K562 (cell line): ENCODE measurements around the gene NCCRP1. TPM values are rescaled to one million over a fixed set of nuclear protein-coding genes. Genes with fewer than 3 reads are reported as not detected.

Experiments used
- ATAC-seq: fragments of 200-7000 bp; cut with Tn5 transposase; 3 replicates; pipeline ENCODE4 v1.9.1; 2020; ENCODE audit warnings: moderate library complexity
- BruUV-seq: library from RNA; stranded (reverse); fragments of 400-500 nt; replicated peaks from 2 replicates; lab custom pipeline; 2021; lab: Mats Ljungman, UMichigan
- CTCF ChIA-PET: fragments of 300-600 bp; formaldehyde crosslinking; extraction: SDS; loops from one replicate; lab custom pipeline; 2021; ENCODE audit warnings: low intra/inter-chr PET ratio; lab: Yijun Ruan, JAX
- POLR2A ChIA-PET: fragments of 300-600, 350-650 bp; sonication (Branson Sonifier 250); formaldehyde crosslinking; extraction: SDS; loops from one replicate; lab custom pipeline; 2021; ENCODE audit warnings: antibody characterized with exemption, inconsistent platforms; lab: Yijun Ruan, JAX
- DNase-seq, 4 experiments: peaks; one replicate each; pipeline versions ENCODE4 v3.0.0 to v3.0.0-alpha.2; 2011 to 2018; ENCODE audit warnings: low spot score in 3 of 4, mixed read lengths in 3 of 4; ENCODE audit errors: extremely low read depth in 1 of 4
- FAIRE-seq: peaks from 2 replicates; lab custom pipeline; 2011; peaks lifted over from hg19 to GRCh38; lab: Jason Lieb, UNC
- H2AFZ ChIP-seq: 2 replicates; pipeline ENCODE4 v1.6.0; 2011; ENCODE audit warnings: low read depth, low read length, control low read depth, inconsistent platforms
- H3K27ac ChIP-seq: fragments of 200-600 bp; 3 replicates; pipeline ENCODE4 v1.8.0; 2011; ENCODE audit warnings: low read depth, mild to moderate bottlenecking, control low read depth, inconsistent platforms, low read length, moderate library complexity, mixed read lengths; ENCODE audit errors: extremely low read depth
- H3K27me3 ChIP-seq, 2 experiments: fragments of 300-600 bp in 1 of 2; 2 replicates in 1 of 2; 3 replicates in 1 of 2; pipeline versions ENCODE4 v1.6.0 to v1.8.0; 2011; ENCODE audit warnings: inconsistent platforms in 2 of 2, low read length in 2 of 2, mild to moderate bottlenecking in 1 of 2, mixed read lengths in 1 of 2, moderate library complexity in 1 of 2; ENCODE audit not compliant: control insufficient read depth in 2 of 2, insufficient read depth in 2 of 2
- H3K36me3 ChIP-seq: fragments of 300-600 bp; 3 replicates; pipeline ENCODE4 v1.8.0; 2011; ENCODE audit warnings: mild to moderate bottlenecking, low read length, inconsistent platforms; ENCODE audit not compliant: control insufficient read depth, insufficient read depth
- H3K4me1 ChIP-seq, 2 experiments: fragments of 200-600 bp in 1 of 2; replicated peaks in 1 of 2; 2 replicates in 1 of 2; 3 replicates in 1 of 2; pipeline versions ENCODE4 v1.5.1 to v1.8.0; 2011; ENCODE audit warnings: inconsistent platforms in 2 of 2, low read length in 2 of 2, mild to moderate bottlenecking in 1 of 2, mixed read lengths in 1 of 2, moderate library complexity in 1 of 2; ENCODE audit not compliant: control insufficient read depth in 2 of 2, insufficient read depth in 2 of 2
- H3K4me2 ChIP-seq: 2 replicates; pipeline ENCODE4 v1.6.1; 2011; ENCODE audit warnings: low read length, control low read depth, inconsistent platforms, mixed read lengths; ENCODE audit not compliant: insufficient read depth
- H3K4me3 ChIP-seq: fragments of 200-600 bp; sonication (generic), shearing (Covaris generic); 2 replicates; pipeline ENCODE4 v1.5.1; 2016; ENCODE audit warnings: control low read depth, inconsistent platforms
- H3K79me2 ChIP-seq: fragments of 200-600 bp; 3 replicates; pipeline ENCODE4 v1.8.0; 2011; ENCODE audit warnings: low read length, inconsistent platforms; ENCODE audit not compliant: control insufficient read depth, insufficient read depth
- H3K9ac ChIP-seq, 2 experiments: 2 replicates each; pipeline versions ENCODE4 v1.6.0 to v1.6.1; 2011; ENCODE audit warnings: low read depth in 2 of 2, low read length in 2 of 2, control low read depth in 1 of 2, inconsistent platforms in 1 of 2, mild to moderate bottlenecking in 1 of 2, mixed read lengths in 1 of 2; ENCODE audit not compliant: insufficient read depth in 1 of 2
- H3K9me1 ChIP-seq: one replicate; pipeline ENCODE4 v1.6.0; 2011; ENCODE audit warnings: inconsistent platforms, mild to moderate bottlenecking, low read length, moderate library complexity; ENCODE audit not compliant: control insufficient read depth, insufficient read depth
- H3K9me3 ChIP-seq: replicated peaks from 2 replicates; pipeline ENCODE4 v1.5.1; 2011; ENCODE audit warnings: low read depth, low read length, inconsistent platforms; ENCODE audit not compliant: control insufficient read depth, insufficient read depth
- H4K20me1 ChIP-seq: replicated peaks from 2 replicates; pipeline ENCODE4 v1.6.1; 2011; ENCODE audit warnings: low read length, inconsistent platforms, mixed read lengths; ENCODE audit not compliant: control insufficient read depth, insufficient read depth
- BCOR ChIP-seq: fragments of 450-650 bp; IDR thresholded peaks from 2 replicates; pipeline ENCODE4 v1.6.1; 2016
- DACH1 ChIP-seq: fragments of 450-650 bp; IDR thresholded peaks from 2 replicates; pipeline ENCODE4 v1.6.1; 2018; ENCODE audit not compliant: partially characterized antibody
- HCFC1 ChIP-seq: IDR thresholded peaks from 2 replicates; pipeline ENCODE4 v1.6.1; 2012; ENCODE audit warnings: low read depth, low read length, improper control_type of control experiment
- HMBOX1 ChIP-seq: sonication (generic); IDR thresholded peaks from 2 replicates; pipeline ENCODE4 v1.6.1; 2016
- IFI16 ChIP-seq: fragments of 250-450 bp; sonication (Bioruptor Pico); IDR thresholded peaks from 2 replicates; pipeline ENCODE4 v2.1.2; 2022; ENCODE audit warnings: mild to moderate bottlenecking, inconsistent platforms
- NR1H2 ChIP-seq: sonication (generic); formaldehyde crosslinking; IDR thresholded peaks from 2 replicates; pipeline ENCODE4 v1.4.0; 2020; ENCODE audit warnings: mild to moderate bottlenecking, missing genetic modification reagents
- NR3C1 ChIP-seq: sonication (generic); formaldehyde crosslinking; IDR thresholded peaks from 2 replicates; pipeline ENCODE4 v1.8.1; 2022; ENCODE audit warnings: missing genetic modification reagents
- RAD51 ChIP-seq: fragments of 450-650 bp; IDR thresholded peaks from 2 replicates; pipeline ENCODE4 v1.7.1; 2016; ENCODE audit warnings: low read depth, mild to moderate bottlenecking, borderline replicate concordance
- SIRT6 ChIP-seq: IDR thresholded peaks from one replicate; pipeline ENCODE4 v1.6.1; 2012; ENCODE audit warnings: low read depth, mild to moderate bottlenecking, control low read depth, inconsistent platforms, low read length, moderate library complexity
- SMAD4 ChIP-seq: fragments of 250-450 bp; sonication (Bioruptor Pico); conservative IDR thresholded peaks from 2 replicates; pipeline ENCODE4 v1.8.0; 2021; ENCODE audit warnings: inconsistent platforms, mild to moderate bottlenecking, moderate library complexity
- SMARCA5 ChIP-seq: fragments of 450-650 bp; IDR thresholded peaks from 2 replicates; pipeline ENCODE4 v1.6.1; 2016
- SOX6 ChIP-seq: fragments of 450-650 bp; IDR thresholded peaks from 2 replicates; pipeline ENCODE4 v1.6.1; 2014; ENCODE audit warnings: mild to moderate bottlenecking
- SREBF2 ChIP-seq: sonication (generic); formaldehyde crosslinking; IDR thresholded peaks from 2 replicates; pipeline ENCODE4 v1.4.0; 2020; ENCODE audit warnings: mild to moderate bottlenecking, missing genetic modification reagents
- TOE1 ChIP-seq, 2 experiments: fragments of 450-650 bp in 1 of 2; sonication (generic) in 1 of 2; formaldehyde crosslinking in 1 of 2; IDR thresholded peaks; 2 replicates each; pipeline versions ENCODE4 v1.7.1 to v1.8.0; 2016 to 2022; ENCODE audit warnings: borderline replicate concordance in 2 of 2, mild to moderate bottlenecking in 2 of 2, antibody characterized with exemption in 1 of 2, inconsistent platforms in 1 of 2, low read depth in 1 of 2, missing genetic modification reagents in 1 of 2, moderate library complexity in 1 of 2
- XRCC5 ChIP-seq: fragments of 200-400 bp; formaldehyde crosslinking; IDR thresholded peaks from 2 replicates; pipeline ENCODE4 v1.6.1; 2017; ENCODE audit warnings: low read depth, mild to moderate bottlenecking, low read length
- ZBTB43 ChIP-seq: sonication (generic); formaldehyde crosslinking; IDR thresholded peaks from 2 replicates; pipeline ENCODE4 v1.8.0; 2023; ENCODE audit warnings: mild to moderate bottlenecking, missing genetic modification reagents
- ZFP36 ChIP-seq: fragments of 150-350 bp; IDR thresholded peaks from 2 replicates; pipeline ENCODE4 v1.6.1; 2018; ENCODE audit warnings: low read length, low read depth; ENCODE audit not compliant: partially characterized antibody
- ZNF143 ChIP-seq: sonication (generic); formaldehyde crosslinking; IDR thresholded peaks from 2 replicates; pipeline ENCODE4 v1.9.0; 2022; ENCODE audit warnings: mild to moderate bottlenecking, missing genetic modification reagents
- ZNF277 ChIP-seq: fragments of 250-450 bp; sonication (Bioruptor Pico); IDR thresholded peaks from 2 replicates; pipeline ENCODE4 v1.8.0; 2022; ENCODE audit warnings: inconsistent platforms, mild to moderate bottlenecking, moderate library complexity, borderline replicate concordance
- ZNF436 ChIP-seq: fragments of 250-450, 450-650 bp; sonication (Bioruptor Pico); formaldehyde crosslinking; IDR thresholded peaks from 2 replicates; pipeline ENCODE4 v1.7.0; 2020; ENCODE audit warnings: mild to moderate bottlenecking
- WGBS: fragments of 100-300 bp; shearing (Covaris generic); methylation state at CpG from one replicate; pipeline ENCODE4 v1.1.6; 2016; ENCODE audit warnings: low coverage, mixed read lengths; ENCODE audit not compliant: insufficient coverage; ENCODE audit errors: missing lambda C conversion rate; 5-methylcytosine and 5-hydroxymethylcytosine counted together
- in situ Hi-C: fragments of 300-500 bp; cut with MboI; formaldehyde crosslinking; loops from 4 replicates; pipeline ENCODE4 v1.15.0; 2018; ENCODE audit warnings: inconsistent platforms, mixed read lengths
- intact Hi-C: fragments of 100-400 bp; cut with micrococcal nuclease; formaldehyde crosslinking; loops from 2 replicates; pipeline ENCODE4 v1.14.2; 2022
- polyA plus RNA-seq, 8 experiments: library from polyadenylated mRNA; depleted of rRNA in 4 of 8; stranded (reverse) in 5 of 8; unstranded in 3 of 8; fragments of >200 nt; fragmentation: Nextera tagmentation in 2 of 8; fragmentation: Illumina TruSeq in 1 of 8; extraction: Ambion mirVana in 2 of 8; extraction: Trizol in 1 of 8; gene quantifications; 2 replicates each; pipeline versions ENCODE4 v1.2.1 to v1.2.3, GENCODE V29; 2011 to 2014; ENCODE audit warnings: inconsistent platforms in 1 of 8, missing spikeins in 1 of 8
- total RNA-seq, 7 experiments: library from RNA; depleted of rRNA in 6 of 7; stranded (reverse); fragments of >200 nt in 6 of 7; fragmentation: Illumina TruSeq in 2 of 7; extraction: Trizol in 2 of 7; gene quantifications; 2 replicates each; pipeline versions ENCODE4 v1.2.1 to v1.2.3, GENCODE V29; 2011 to 2021; ENCODE audit warnings: low replicate concordance in 1 of 7

Gene NCCRP1
- total and polyA plus RNA-seq, 9 of the 15 experiments (the other 6 are each of a cell fraction or from before 2014, with no cell fraction given): 0.05 TPM; not detected in 8

- no TSS peak for BruUV-seq
- FAIRE-seq (no peak), ATAC-seq (no peak), DNase-seq (no peak)
- Histone ChIP-seq H3K79me2 (no peaks in the 10 kb centered on the region), H3K9me1 (no peaks in the 10 kb centered on the region), H3K36me3 (no peaks in the 10 kb centered on the region), H3K4me3 (no peak overlapping the region), H2AFZ (no peak overlapping the region), H4K20me1 (no peaks in the 10 kb centered on the region; the same call in 1 of the 2 replicates)
- in situ Hi-C loops: no loop called here
- intact Hi-C loops: loop anchor here (5.0 kb wide), 1 partner anchor 227 kb away; no protein-coding TSS in a partner anchor
- CTCF ChIA-PET: interaction anchor here (0.5 kb wide), 1 partner anchor 667 kb away, joined by 5 read pairs; no protein-coding TSS in a partner anchor
- TF ChIP-seq IFI16 (CRISPR knock-in tag) (no peak), HMBOX1 (0 out of 2 replicates have a peak, but pooled peaks have one; percentile 31), SMAD4 (CRISPR knock-in tag) (no peak), RAD51 (no peak), SIRT6 (no peak), NR3C1 (CRISPR knock-in tag) (no peak), HCFC1 (no peak), NR1H2 (CRISPR knock-in tag) (no peak), ZFP36 (peak; percentile 97), ZBTB43 (no peak), TOE1 (IDR thresholded peaks at IDR 0.05; ENCODE audit: borderline replicate concordance) (no peak), TOE1 (CRISPR knock-in tag; IDR thresholded peaks at IDR 0.05; ENCODE audit: borderline replicate concordance, low read depth) (no peak), SMARCA5 (peak; percentile 89), XRCC5 (no peak), BCOR (peak; percentile 83), DACH1 (no peak), ZNF143 (CRISPR knock-in tag) (no peak), SOX6 (no peak), SREBF2 (CRISPR knock-in tag) (no peak), ZNF277 (CRISPR knock-in tag) (no peak), ZNF436 (CRISPR knock-in tag) (0 out of 2 replicates have a peak, but pooled peaks have one; percentile 62)
- TF ChIP-seq, all 486 proteins: peak for 5
- no peaks in the 10 kb centered on the region for H3K9me3 ChIP-seq
- WGBS: 37% methylated on average over 6 of the region's 6 CpGs
- POLR2A ChIA-PET: interaction anchor here (1.1 kb wide), 1 partner anchor 67 kb away, joined by 3 read pairs; no protein-coding TSS in a partner anchor
- H3K27ac ChIP-seq: no peak overlapping the region
- H3K9ac ChIP-seq: no peak overlapping the region; a peak in 1 of 4 replicates
- H3K27me3 ChIP-seq: no peaks in the 10 kb centered on the region
- H3K4me2 ChIP-seq: no peak overlapping the region
- H3K4me1 ChIP-seq: peaks cover 0 to 11% of the 10 kb centered on the region in 2 experiments; a peak in 3 of 5 replicates
Measured at GRCh38 chr19:39188960-39189359, 7.8 kb upstream of the NCCRP1 start.
